Parathyroid adenoma (tissue), 2 donors: ENCODE results near the gene MTUS2.

Experiments used
- H2AFZ ChIP-seq: fragments of 300-600 bp; sonication (generic); one replicate; pipeline ENCODE4 v1.7.0; 2017; ENCODE audit warnings: antibody characterized with exemption, mild to moderate bottlenecking
- H3K27ac ChIP-seq: fragments of 300-600 bp; sonication (generic); one replicate; pipeline ENCODE4 v1.7.0; 2017
- H3K27me3 ChIP-seq: fragments of 300-600 bp; sonication (generic); one replicate; pipeline ENCODE4 v1.7.0; 2017; ENCODE audit warnings: low read length; ENCODE audit not compliant: control insufficient read depth, insufficient read depth
- H3K36me3 ChIP-seq: fragments of 300-600 bp; sonication (generic); one replicate; pipeline ENCODE4 v1.7.0; 2017; ENCODE audit warnings: low read length; ENCODE audit not compliant: control insufficient read depth, insufficient read depth
- H3K4me1 ChIP-seq: fragments of 300-600 bp; sonication (generic); one replicate; pipeline ENCODE4 v1.7.0; 2017; ENCODE audit warnings: control low read depth
- H3K4me2 ChIP-seq: fragments of 300-600 bp; sonication (generic); one replicate; pipeline ENCODE4 v1.7.0; 2017; ENCODE audit warnings: low read length
- H3K4me3 ChIP-seq: fragments of 300-600 bp; sonication (generic); one replicate; pipeline ENCODE4 v1.7.0; 2017; ENCODE audit warnings: low read depth, low read length
- H3K79me2 ChIP-seq: fragments of 300-600 bp; sonication (generic); one replicate; pipeline ENCODE4 v1.7.0; 2017; ENCODE audit warnings: control low read depth
- H3K9ac ChIP-seq: fragments of 300-600 bp; sonication (generic); one replicate; pipeline ENCODE4 v1.7.0; 2017; ENCODE audit warnings: mild to moderate bottlenecking
- H3K9me3 ChIP-seq: fragments of 300-600 bp; sonication (generic); one replicate; pipeline ENCODE4 v1.7.0; 2017; ENCODE audit warnings: low read length; ENCODE audit not compliant: control insufficient read depth
- CTCF ChIP-seq: fragments of 300-600 bp; sonication (generic); IDR thresholded peaks from one replicate; pipeline ENCODE4 v1.7.0; 2017; ENCODE audit warnings: antibody characterized with exemption, mild to moderate bottlenecking
- donor health status: primary hyperparathyroidism.

MTUS2 gene

DNA sequence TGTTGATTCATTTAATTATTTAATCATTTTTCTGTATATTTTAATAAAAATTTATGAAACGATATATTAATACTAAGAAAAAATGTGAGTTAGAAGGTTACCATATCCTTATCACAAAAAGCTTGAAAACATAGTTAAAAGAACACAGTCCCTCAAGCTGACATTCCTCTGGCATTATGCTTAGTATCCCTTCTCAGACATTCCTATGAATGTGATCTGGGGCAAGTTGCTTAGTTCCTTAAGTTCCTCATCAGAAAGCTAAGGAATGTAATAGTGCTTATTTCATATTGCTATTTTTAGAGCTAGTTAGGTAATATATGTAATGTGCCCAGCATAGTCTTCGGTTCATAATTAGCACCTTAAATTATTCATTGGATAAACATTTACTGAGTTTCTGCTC, 122.8 kb downstream of the MTUS2 start:
- no peak overlapping the region for H3K27ac ChIP-seq
- H3K9ac ChIP-seq = no peak overlapping the region
- no peaks in the 10 kb centered on the region for H3K27me3 ChIP-seq
- H3K79me2 ChIP-seq = no peaks in the 10 kb centered on the region
- TF ChIP-seq CTCF = no peak
- H3K4me1 ChIP-seq = no peaks in the 10 kb centered on the region
- no peak overlapping the region for H3K4me3 ChIP-seq
- no peak overlapping the region for H2AFZ ChIP-seq
- no peak overlapping the region for H3K4me2 ChIP-seq
- no peaks in the 10 kb centered on the region for H3K9me3 ChIP-seq
- no peaks in the 10 kb centered on the region for H3K36me3 ChIP-seq

DNA sequence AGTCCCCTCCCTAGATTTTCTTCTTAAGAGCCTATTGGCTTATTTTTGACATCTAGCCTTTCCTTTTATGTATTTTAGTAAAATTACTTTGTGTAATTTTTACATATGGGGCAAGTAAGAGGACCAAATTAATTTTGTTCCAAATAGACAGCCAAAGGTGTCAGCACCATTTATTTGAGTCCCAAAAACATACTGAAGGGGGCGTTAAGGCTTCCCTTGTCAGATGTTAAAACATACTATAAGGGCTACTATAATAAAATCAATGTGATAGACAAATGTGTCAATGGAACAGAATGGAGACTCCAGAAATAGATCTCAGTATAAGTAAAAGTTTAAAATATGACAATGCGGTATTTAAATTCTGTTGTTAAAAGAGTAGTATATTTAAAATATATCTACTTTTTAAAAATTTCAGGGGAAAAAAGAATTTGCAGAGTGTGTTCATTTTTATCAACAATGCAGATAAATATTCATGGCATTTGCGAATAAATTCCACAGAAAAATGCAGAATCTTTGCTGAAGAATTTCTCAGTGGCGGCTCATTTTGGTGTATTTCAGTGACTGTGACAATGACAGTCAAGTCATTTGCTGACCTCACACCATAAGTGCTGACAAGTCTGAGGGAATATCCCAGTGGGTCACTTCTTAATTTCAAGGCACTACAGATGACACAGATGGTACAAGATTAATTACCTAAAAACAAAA, 133.7 kb downstream of the MTUS2 start:
- H2AFZ ChIP-seq = no peak overlapping the region
- no peaks in the 10 kb centered on the region for H3K36me3 ChIP-seq
- no peak overlapping the region for H3K4me2 ChIP-seq
- no peak overlapping the region for H3K27ac ChIP-seq
- no peak for TF ChIP-seq CTCF
- no peaks in the 10 kb centered on the region for H3K79me2 ChIP-seq
- H3K9ac ChIP-seq = no peak overlapping the region
- no peaks in the 10 kb centered on the region for H3K4me1 ChIP-seq
- H3K4me3 ChIP-seq = no peak overlapping the region
- H3K27me3 ChIP-seq = no peaks in the 10 kb centered on the region
- H3K9me3 ChIP-seq = no peaks in the 10 kb centered on the region

DNA sequence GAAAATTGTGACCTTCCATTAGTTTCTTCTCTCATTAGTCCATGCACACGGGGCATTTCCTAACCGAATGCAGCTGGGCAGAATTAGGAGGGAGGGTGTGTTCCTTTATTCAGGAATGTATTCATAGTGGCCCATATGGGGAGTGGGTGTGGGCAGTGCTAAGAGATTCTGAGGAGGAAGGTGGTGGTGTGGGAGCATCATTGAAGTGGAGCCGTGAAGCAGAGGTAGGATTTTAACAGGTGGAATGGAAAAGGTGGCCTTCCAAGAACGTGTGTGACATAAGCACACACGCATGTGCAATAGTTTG, 134.2 kb downstream of the MTUS2 start:
- no peak for TF ChIP-seq CTCF
- no peak overlapping the region for H3K4me2 ChIP-seq
- no peaks in the 10 kb centered on the region for H3K36me3 ChIP-seq
- no peak overlapping the region for H3K9ac ChIP-seq
- H3K27me3 ChIP-seq = no peaks in the 10 kb centered on the region
- no peaks in the 10 kb centered on the region for H3K9me3 ChIP-seq
- H3K4me1 ChIP-seq = no peaks in the 10 kb centered on the region
- no peak overlapping the region for H3K27ac ChIP-seq
- H3K79me2 ChIP-seq = no peaks in the 10 kb centered on the region
- H2AFZ ChIP-seq = no peak overlapping the region
- no peak overlapping the region for H3K4me3 ChIP-seq

- H3K36me3 ChIP-seq = no peaks in the 10 kb centered on the region
- no peak overlapping the region for H3K9ac ChIP-seq
- H3K27me3 ChIP-seq = no peaks in the 10 kb centered on the region
- H2AFZ ChIP-seq = no peak overlapping the region
- no peaks in the 10 kb centered on the region for H3K79me2 ChIP-seq
- no peak overlapping the region for H3K4me2 ChIP-seq
- no peaks in the 10 kb centered on the region for H3K9me3 ChIP-seq
- no peak overlapping the region for H3K4me3 ChIP-seq
- TF ChIP-seq CTCF = no peak
- no peak overlapping the region for H3K27ac ChIP-seq
- no peaks in the 10 kb centered on the region for H3K4me1 ChIP-seq
Measured at GRCh38 chr13:28954810-28955209, 134.7 kb downstream of the MTUS2 start.

DNA sequence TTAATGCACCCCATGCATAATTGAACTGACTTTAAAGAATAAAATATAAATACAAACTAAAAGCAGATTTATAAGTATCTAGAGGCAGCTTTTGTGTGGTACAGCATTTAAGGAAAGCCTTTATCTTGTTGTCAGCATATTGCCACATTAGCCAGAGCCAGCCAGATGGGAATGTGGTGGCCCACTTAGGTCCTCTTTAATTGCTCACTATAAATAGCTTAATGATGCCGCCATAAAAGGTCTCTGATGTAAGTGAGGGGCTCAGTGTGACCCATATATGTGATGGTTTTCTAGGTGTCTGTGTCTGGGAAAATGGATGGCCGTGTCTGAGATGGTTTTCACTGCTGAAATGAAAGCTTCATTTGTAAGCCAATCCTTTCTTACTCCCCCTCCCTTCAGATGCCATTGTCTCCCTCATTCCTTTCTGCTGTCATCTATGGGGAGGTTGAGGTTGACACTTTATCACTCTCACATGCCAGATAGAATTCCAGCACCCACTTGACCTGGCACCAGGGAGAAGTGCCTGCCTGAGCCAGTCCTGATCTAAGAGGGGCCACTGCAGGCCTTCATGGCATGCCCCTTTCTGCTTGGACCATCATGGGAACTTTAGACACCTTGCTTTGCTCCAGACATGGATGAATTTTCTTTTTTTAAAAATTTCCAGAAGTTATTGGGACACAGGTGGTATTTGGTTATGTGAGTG, 135.3 kb downstream of the MTUS2 start:
- no peaks in the 10 kb centered on the region for H3K79me2 ChIP-seq
- H3K36me3 ChIP-seq = no peaks in the 10 kb centered on the region
- H3K4me1 ChIP-seq = no peaks in the 10 kb centered on the region
- no peak for TF ChIP-seq CTCF
- H3K4me3 ChIP-seq = no peak overlapping the region
- H3K27me3 ChIP-seq = no peaks in the 10 kb centered on the region
- H3K4me2 ChIP-seq = no peak overlapping the region
- H3K27ac ChIP-seq = no peak overlapping the region
- H3K9me3 ChIP-seq = no peaks in the 10 kb centered on the region
- H2AFZ ChIP-seq = no peak overlapping the region
- H3K9ac ChIP-seq = no peak overlapping the region
